Esophagus muscularis mucosa (tissue), 3 donors: Measurements from ENCODE around the gene PDE1C.

Experiments used
- CTCF ChIP-seq, 3 experiments: fragments of 200-600 bp in 2 of 3; fragments of 450-650 bp in 1 of 3; sonication (generic) in 2 of 3; IDR thresholded peaks; one replicate each; pipeline ENCODE4 v1.5.1; 2017 to 2019; ENCODE audit warnings: antibody characterized with exemption in 3 of 3, mild to moderate bottlenecking in 2 of 3, moderate library complexity in 1 of 3
- EP300 ChIP-seq: sonication (generic); formaldehyde crosslinking; IDR thresholded peaks from one replicate; pipeline ENCODE4 v1.6.1; 2017; ENCODE audit warnings: antibody characterized with exemption

GRCh38 chr7:31940167-31940566 lies 130.0 kb downstream of the PDE1C start:
- TF ChIP-seq EP300 (no peak), CTCF (IDR thresholded peaks at IDR 0.05) (no peak)
